Fibroblast of mammary gland (primary cell): ENCODE data around the gene PARD3B.

Source experiments
- DNase-seq: peaks from one replicate; pipeline ENCODE4 v3.0.0-alpha.2; 2010; ENCODE audit warnings: low read depth
- H3K4me3 ChIP-seq: 2 replicates; pipeline ENCODE4 v1.5.1; 2011; ENCODE audit warnings: low read depth, mild to moderate bottlenecking, low read length, moderate library complexity; ENCODE audit not compliant: control insufficient read depth
- CTCF ChIP-seq: conservative IDR thresholded peaks from 2 replicates; pipeline ENCODE4 v1.5.1; 2011; ENCODE audit warnings: low read depth, low read length, inconsistent platforms; ENCODE audit not compliant: control insufficient read depth, insufficient read depth

The PARD3B gene

GRCh38 chr2:205180730-205181129 lies 635.5 kb downstream of the PARD3B start:
- TF ChIP-seq CTCF, result no peak

GRCh38 chr2:205187731-205188130 lies 642.5 kb downstream of the PARD3B start:
- H3K4me3 ChIP-seq, result no peak overlapping the region
- peak; percentile 33 for DNase-seq
- no peak for TF ChIP-seq CTCF

More at GRCh38 chr2:205180730-205181129, 635.5 kb downstream of the PARD3B start:
- DNase-seq, result no peak
- no peak overlapping the region for H3K4me3 ChIP-seq

- no peak for TF ChIP-seq CTCF
- DNase-seq, result peak; percentile 86
- H3K4me3 ChIP-seq, result no peak overlapping the region
These were observed 643.2 kb downstream of the PARD3B start for GRCh38 chr2:205188239-205189138.

- TF ChIP-seq CTCF, result no peak
These were observed 644.0 kb downstream of the PARD3B start for GRCh38 chr2:205189301-205189700.

GRCh38 chr2:205190528-205190927 lies 645.3 kb downstream of the PARD3B start:
- no peak for TF ChIP-seq CTCF
- DNase-seq, result no peak
- H3K4me3 ChIP-seq, result no peak overlapping the region

More at GRCh38 chr2:205189301-205189700, 644.0 kb downstream of the PARD3B start:
- no peak for DNase-seq
- no peak overlapping the region for H3K4me3 ChIP-seq

GRCh38 chr2:205193125-205193835 lies 648.0 kb downstream of the PARD3B start:
- no peak for TF ChIP-seq CTCF
- no peak for DNase-seq
- no peak overlapping the region for H3K4me3 ChIP-seq
